Activated T-cell treated with anti-CD3 and anti-CD28 coated beads, Interleukin-2, amount 50 U/mL, for 24 hours (primary cell): Measurements from ENCODE around the gene KIFAP3.
"Not testable (repeated sequence)": the region's sequence is repeated elsewhere in the genome, so short reads cannot be mapped to it uniquely, and the experiment has no call there.

ENCODE experiments used
- DNase-seq: peaks from one replicate; pipeline ENCODE4 v3.0.0-alpha.2; 2020
- H3K27ac Mint-ChIP-seq: 2 replicates; pipeline ENCODE4 v1.8.0; 2020; ENCODE audit warnings: mild to moderate bottlenecking, mixed read lengths
- H3K27me3 Mint-ChIP-seq: 2 replicates; pipeline ENCODE4 v1.8.0; 2020; ENCODE audit warnings: mixed read lengths
- H3K36me3 Mint-ChIP-seq: 2 replicates; pipeline ENCODE4 v1.8.0; 2020; ENCODE audit warnings: low read depth, mixed read lengths
- H3K4me1 Mint-ChIP-seq: 2 replicates; pipeline ENCODE4 v1.8.0; 2020; ENCODE audit warnings: low read depth, mixed read lengths
- H3K4me3 Mint-ChIP-seq: 2 replicates; pipeline ENCODE4 v1.8.0; 2020; ENCODE audit warnings: mild to moderate bottlenecking, moderate library complexity, mixed read lengths
- H3K9me3 Mint-ChIP-seq: 2 replicates; pipeline ENCODE4 v1.8.0; 2020; ENCODE audit warnings: mixed read lengths

The KIFAP3 gene

DNA sequence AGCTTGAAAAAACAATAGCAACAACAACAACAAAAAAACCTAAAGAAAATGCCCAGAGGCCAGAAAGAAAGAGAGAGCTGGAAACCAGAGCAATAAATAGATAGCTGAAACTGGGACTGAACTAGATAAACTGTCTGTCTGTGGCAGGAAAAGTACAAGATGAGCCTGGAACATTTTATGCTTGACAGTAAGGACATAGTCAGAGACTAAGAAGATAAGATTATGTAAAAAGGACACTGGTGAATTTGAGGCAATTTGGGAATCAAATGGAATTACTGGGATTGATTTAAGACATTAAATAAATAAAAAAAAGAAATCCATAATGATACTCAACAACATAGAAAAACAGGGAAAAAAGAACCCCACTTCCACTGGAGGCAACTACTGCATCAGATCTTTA, 1.7 kb upstream of the KIFAP3 start:
- no peak for DNase-seq
- H3K27ac Mint-ChIP-seq: no peak overlapping the region
- peaks cover 11% of the 10 kb centered on the region for H3K9me3 Mint-ChIP-seq
- no peaks in the 10 kb centered on the region for H3K27me3 Mint-ChIP-seq
- H3K4me3 Mint-ChIP-seq: no peak overlapping the region
- peaks cover 4% of the 10 kb centered on the region for H3K36me3 Mint-ChIP-seq
- peaks cover 36% of the 10 kb centered on the region for H3K4me1 Mint-ChIP-seq

GRCh38 chr1:170075186-170075585, 691 bp upstream of the KIFAP3 start:
- no peak for DNase-seq
- H3K27ac Mint-ChIP-seq: peak overlapping the region; percentile 95
- H3K36me3 Mint-ChIP-seq: peaks cover 4% of the 10 kb centered on the region
- peaks cover 11% of the 10 kb centered on the region for H3K9me3 Mint-ChIP-seq
- no peaks in the 10 kb centered on the region for H3K27me3 Mint-ChIP-seq
- peak overlapping the region; percentile 88 for H3K4me3 Mint-ChIP-seq
- H3K4me1 Mint-ChIP-seq: peaks cover 46% of the 10 kb centered on the region

DNA sequence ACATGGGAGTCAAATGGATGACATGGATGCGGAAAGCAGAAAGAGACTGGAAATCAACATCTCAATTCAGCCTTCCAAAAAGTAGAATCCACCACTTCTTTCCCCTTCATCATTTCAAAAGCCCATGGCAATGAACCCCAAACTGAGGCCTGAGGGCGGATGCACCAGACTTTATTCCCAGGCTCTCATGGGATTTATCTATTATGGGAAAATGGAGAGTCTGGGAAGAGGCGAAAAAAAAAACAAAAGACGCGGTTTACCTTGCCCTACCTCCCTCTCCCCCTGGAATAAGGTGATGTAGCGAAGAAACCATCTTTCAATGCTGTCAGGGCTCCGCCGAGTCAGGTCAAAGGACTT, 624 bp downstream of the KIFAP3 start:
- Mint-ChIP-seq H3K4me3 (peak overlapping the region; percentile 88), H3K27ac (peak overlapping the region; percentile 95), H3K4me1 (peaks cover 58% of the 10 kb centered on the region), H3K27me3 (no peaks in the 10 kb centered on the region), H3K9me3 (peaks cover 7% of the 10 kb centered on the region), H3K36me3 (peaks cover 4% of the 10 kb centered on the region)
- no peak for DNase-seq

DNA sequence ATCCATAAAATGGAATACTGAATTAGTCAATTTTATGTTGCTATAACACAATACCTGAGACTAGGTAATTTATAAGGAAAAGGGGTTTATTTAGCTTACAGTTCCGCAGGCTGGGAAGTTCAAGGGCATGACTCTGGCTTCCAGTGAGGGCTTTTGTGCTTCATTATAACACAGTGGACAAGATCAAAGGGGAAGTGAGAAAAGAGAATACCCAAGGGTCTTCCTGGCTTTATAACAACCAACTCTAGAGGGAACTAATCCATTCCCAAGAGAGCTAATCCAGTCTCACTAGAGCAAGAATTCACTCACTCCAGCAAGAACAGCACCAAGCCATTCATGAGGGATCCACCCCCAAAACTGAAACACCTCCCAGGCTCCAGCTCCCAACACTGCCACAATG, 3.1 kb downstream of the KIFAP3 start:
- H3K4me3 Mint-ChIP-seq: no peak overlapping the region
- H3K4me1 Mint-ChIP-seq: peaks cover 80% of the 10 kb centered on the region
- peaks cover 4% of the 10 kb centered on the region for H3K36me3 Mint-ChIP-seq
- no peaks in the 10 kb centered on the region for H3K9me3 Mint-ChIP-seq
- H3K27me3 Mint-ChIP-seq: no peaks in the 10 kb centered on the region
- DNase-seq: no peak
- no peak overlapping the region for H3K27ac Mint-ChIP-seq

DNA sequence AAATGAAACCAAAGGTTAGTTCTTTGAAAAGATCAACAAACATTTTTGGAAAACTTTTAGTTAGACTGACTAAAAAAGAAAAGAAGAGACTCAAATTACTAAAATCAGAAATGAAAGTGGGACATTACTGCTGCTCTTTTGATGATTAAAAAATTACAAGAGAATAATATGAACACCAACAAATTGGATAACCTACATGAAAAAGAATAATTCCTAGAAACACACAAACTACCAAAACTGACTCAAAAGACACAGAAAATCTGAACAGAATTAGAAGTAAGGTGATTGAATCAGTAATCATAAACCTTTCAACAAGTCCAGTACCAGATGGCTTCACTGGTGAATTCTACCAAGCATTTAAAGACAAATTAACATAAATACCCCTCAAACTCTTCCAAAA, 5.6 kb downstream of the KIFAP3 start:
- peak overlapping the region; percentile 89 for H3K27ac Mint-ChIP-seq

DNA sequence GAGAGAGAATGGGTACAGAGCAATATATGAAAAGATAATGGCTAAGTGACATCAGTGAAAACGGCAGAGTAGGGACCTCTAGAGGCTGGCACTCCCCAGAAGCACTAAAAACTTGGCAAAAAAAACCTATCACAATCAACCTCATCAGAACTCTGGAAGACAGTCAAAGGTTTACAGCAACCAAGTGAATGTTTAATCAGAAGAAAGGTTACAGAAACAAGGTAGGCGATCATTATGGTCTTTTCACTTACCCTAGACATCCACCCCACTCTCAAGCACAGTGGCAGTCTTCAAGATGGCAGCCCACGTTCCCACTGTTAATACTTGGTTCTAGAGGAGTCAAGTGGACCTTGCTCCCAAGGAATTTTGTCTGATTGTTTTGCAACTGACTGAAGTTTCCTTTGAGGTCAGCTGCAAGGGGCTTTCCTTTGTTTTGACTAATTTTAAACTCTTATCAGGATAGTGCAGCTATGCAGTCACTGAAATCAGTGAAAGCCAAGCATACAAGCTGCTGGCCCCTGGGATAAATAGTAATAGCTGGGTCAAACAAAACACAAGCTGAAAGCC, 7.2 kb downstream of the KIFAP3 start:
- Mint-ChIP-seq H3K9me3 (peaks cover 2% of the 10 kb centered on the region), H3K27me3 (no peaks in the 10 kb centered on the region), H3K36me3 (peaks cover 2% of the 10 kb centered on the region), H3K4me1 (peaks cover 62% of the 10 kb centered on the region), H3K27ac (peak overlapping the region; percentile 44), H3K4me3 (no peak overlapping the region)
- no peak for DNase-seq

More for the DNA sequence above, 5.6 kb downstream of the KIFAP3 start:
- H3K9me3 Mint-ChIP-seq: no peaks in the 10 kb centered on the region
- peaks cover 66% of the 10 kb centered on the region for H3K4me1 Mint-ChIP-seq
- peak overlapping the region; percentile 61 for H3K4me3 Mint-ChIP-seq
- DNase-seq: no peak
- H3K36me3 Mint-ChIP-seq: no peaks in the 10 kb centered on the region
- H3K27me3 Mint-ChIP-seq: no peaks in the 10 kb centered on the region

GRCh38 chr1:170064821-170065220, 9.7 kb downstream of the KIFAP3 start:
- H3K4me3 Mint-ChIP-seq: no peak overlapping the region
- no peak overlapping the region for H3K27ac Mint-ChIP-seq
- peaks cover 6% of the 10 kb centered on the region for H3K9me3 Mint-ChIP-seq
- H3K36me3 Mint-ChIP-seq: peaks cover 12% of the 10 kb centered on the region
- DNase-seq: no peak
- peaks cover 44% of the 10 kb centered on the region for H3K4me1 Mint-ChIP-seq
- no peaks in the 10 kb centered on the region for H3K27me3 Mint-ChIP-seq

- no peak for DNase-seq
- peaks cover 12% of the 10 kb centered on the region for H3K36me3 Mint-ChIP-seq
- peaks cover 36% of the 10 kb centered on the region for H3K4me1 Mint-ChIP-seq
- H3K27me3 Mint-ChIP-seq: no peaks in the 10 kb centered on the region
- no peak overlapping the region for H3K27ac Mint-ChIP-seq
- peaks cover 6% of the 10 kb centered on the region for H3K9me3 Mint-ChIP-seq
- H3K4me3 Mint-ChIP-seq: no peak overlapping the region
Measured at GRCh38 chr1:170063109-170063826, 11.2 kb downstream of the KIFAP3 start.

- DNase-seq, H3K27ac Mint-ChIP-seq, H3K9me3 Mint-ChIP-seq, H3K27me3 Mint-ChIP-seq, H3K4me3 Mint-ChIP-seq: not testable (repeated sequence)
- Mint-ChIP-seq H3K4me1 (peaks cover 24% of the 10 kb centered on the region), H3K36me3 (peaks cover 12% of the 10 kb centered on the region)
Measured at GRCh38 chr1:170061676-170062075, 12.8 kb downstream of the KIFAP3 start.

- not testable (repeated sequence) for H3K27me3 Mint-ChIP-seq, H3K27ac Mint-ChIP-seq, H3K4me3 Mint-ChIP-seq, DNase-seq, H3K9me3 Mint-ChIP-seq
- H3K36me3 Mint-ChIP-seq: peaks cover 15% of the 10 kb centered on the region
- H3K4me1 Mint-ChIP-seq: peaks cover 22% of the 10 kb centered on the region
Measured at GRCh38 chr1:170060015-170060520, 14.4 kb downstream of the KIFAP3 start.

DNA sequence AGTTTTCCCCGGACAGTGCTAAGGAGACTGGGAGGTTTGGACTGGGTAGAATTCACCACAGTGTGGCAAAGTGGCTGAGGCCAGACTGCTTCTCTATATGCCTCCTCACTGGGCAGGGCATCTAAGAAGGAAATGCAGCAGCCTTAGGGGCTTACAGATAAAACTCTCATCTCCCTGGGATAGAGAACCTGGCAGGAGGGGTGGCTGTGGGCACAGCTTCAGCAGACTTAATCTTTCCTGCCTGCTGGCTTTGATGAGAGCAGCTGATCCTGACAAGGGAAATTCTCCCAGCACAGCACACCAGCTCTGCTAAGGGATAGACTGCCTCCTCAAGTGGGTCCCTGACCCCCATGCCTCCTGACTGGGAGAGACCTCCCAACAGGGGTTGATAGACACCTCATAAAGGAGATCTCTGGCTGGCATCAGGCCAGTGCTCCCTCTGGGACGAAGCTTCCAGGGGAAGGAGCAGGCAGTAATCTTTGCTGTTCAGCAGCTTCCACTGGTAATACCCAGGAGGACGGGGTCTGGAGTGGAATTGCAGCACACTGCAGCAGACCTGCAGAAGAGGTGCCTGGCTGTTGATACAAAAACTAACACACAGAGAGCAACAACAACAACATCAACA, 25.2 kb downstream of the KIFAP3 start:
- no peak overlapping the region for H3K4me3 Mint-ChIP-seq
- no peak overlapping the region for H3K27ac Mint-ChIP-seq
- H3K27me3 Mint-ChIP-seq: no peaks in the 10 kb centered on the region
- no peak for DNase-seq
- H3K9me3 Mint-ChIP-seq: no peaks in the 10 kb centered on the region
- H3K4me1 Mint-ChIP-seq: peaks cover 16% of the 10 kb centered on the region
- peaks cover 85% of the 10 kb centered on the region for H3K36me3 Mint-ChIP-seq

DNA sequence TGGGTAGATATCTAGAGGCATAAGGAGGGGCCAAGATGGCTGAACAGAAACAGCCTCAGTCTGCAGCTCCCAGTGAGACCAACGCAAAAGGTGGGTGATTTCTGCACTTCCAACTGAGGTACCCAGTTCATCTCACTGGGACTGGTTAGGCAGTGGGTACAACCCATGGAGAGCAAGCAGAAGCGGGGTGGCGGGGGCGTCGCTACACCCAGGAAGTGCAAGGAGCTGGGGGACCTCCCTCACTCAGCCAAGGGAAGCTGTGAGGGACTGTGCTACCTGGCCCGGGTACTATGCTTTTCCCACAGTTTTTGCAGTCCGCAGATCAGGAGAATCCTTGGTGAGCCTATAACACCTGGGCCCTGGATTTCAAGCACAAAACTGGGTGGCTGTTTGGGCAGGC, 26.0 kb downstream of the KIFAP3 start:
- H3K9me3 Mint-ChIP-seq: no peaks in the 10 kb centered on the region
- DNase-seq: no peak
- H3K27ac Mint-ChIP-seq: no peak overlapping the region
- no peak overlapping the region for H3K4me3 Mint-ChIP-seq
- H3K4me1 Mint-ChIP-seq: peaks cover 16% of the 10 kb centered on the region
- H3K36me3 Mint-ChIP-seq: peaks cover 82% of the 10 kb centered on the region
- no peaks in the 10 kb centered on the region for H3K27me3 Mint-ChIP-seq

DNA sequence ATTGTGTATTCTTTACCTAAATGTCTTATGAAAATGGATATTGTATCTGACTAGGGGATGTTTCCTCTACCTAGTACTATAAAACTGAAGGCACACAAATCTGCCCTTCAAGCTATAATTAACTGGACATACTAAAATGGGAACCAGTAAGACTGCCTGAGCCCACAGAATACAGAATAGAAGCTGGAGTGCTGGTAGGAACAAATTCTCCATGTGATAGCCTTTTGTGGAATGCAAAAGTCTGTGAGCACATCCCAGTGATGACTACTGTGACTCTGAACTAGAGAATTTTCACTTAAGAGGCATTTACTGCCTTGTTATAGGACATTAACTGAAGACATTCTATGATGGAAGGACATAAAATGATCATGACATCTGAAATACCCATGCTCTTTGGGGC, 30.3 kb downstream of the KIFAP3 start:
- no peak overlapping the region for H3K27ac Mint-ChIP-seq
- H3K36me3 Mint-ChIP-seq: peaks cover 51% of the 10 kb centered on the region
- no peaks in the 10 kb centered on the region for H3K4me1 Mint-ChIP-seq
- H3K4me3 Mint-ChIP-seq: no peak overlapping the region
- DNase-seq: no peak
- no peaks in the 10 kb centered on the region for H3K27me3 Mint-ChIP-seq
- H3K9me3 Mint-ChIP-seq: no peaks in the 10 kb centered on the region

DNA sequence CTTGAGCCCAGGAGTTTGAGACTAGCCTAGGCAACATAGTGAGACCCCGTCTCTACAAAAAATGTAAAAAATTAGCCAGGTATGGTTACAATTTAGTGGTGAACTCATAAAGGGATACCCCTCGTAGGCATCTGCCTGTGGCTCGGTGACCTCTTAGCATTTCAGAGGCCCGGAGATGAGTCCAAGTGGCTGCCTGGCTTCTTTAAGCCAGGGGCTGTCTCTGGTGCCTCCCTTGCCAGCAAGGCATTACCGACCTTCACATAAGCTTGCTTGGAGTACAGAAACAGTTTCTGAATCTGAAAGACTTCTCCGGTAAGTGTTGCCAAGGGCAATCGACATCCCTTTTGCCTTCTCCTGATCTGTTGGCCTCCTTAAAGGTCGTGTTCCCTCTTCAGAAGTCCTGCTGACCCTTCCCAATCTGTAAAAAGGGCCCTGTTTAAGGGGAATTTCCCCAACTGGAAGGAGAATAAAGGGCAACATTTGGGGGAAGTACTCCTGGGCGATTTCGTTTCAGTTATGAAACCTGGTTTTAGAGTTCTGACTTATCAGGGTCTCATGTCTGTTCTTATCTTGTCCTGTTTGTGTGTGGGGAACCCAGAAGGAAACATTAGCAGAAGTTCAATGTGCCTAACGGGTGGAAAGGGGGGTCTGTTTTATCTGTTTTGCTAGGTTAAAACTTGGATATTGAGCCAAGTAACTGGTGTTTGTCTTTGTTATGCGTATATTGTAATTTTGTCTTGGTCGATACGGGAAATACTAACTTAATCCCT, 32.9 kb downstream of the KIFAP3 start:
- H3K27ac Mint-ChIP-seq: no peak overlapping the region
- no peak for DNase-seq
- no peaks in the 10 kb centered on the region for H3K4me1 Mint-ChIP-seq
- no peak overlapping the region for H3K4me3 Mint-ChIP-seq
- H3K27me3 Mint-ChIP-seq: no peaks in the 10 kb centered on the region
- peaks cover 47% of the 10 kb centered on the region for H3K36me3 Mint-ChIP-seq
- no peaks in the 10 kb centered on the region for H3K9me3 Mint-ChIP-seq
